IMR-90 (cell line): Measurements from ENCODE around the gene MRPL47. TPM values are rescaled to one million over a fixed set of nuclear protein-coding genes. Genes with fewer than 3 reads are reported as not detected.

Experiments
- ATAC-seq: fragments of 200-7000 bp; cut with Tn5 transposase; 2 replicates; pipeline ENCODE4 v1.9.1; 2020; ENCODE audit warnings: low read depth, mild to moderate bottlenecking, moderate library complexity
- BruUV-seq: library from RNA; stranded (reverse); fragments of 400-500 nt; replicated peaks from 2 replicates; lab custom pipeline; 2021; lab: Mats Ljungman, UMichigan
- CTCF ChIA-PET: fragments of 300-600 bp; formaldehyde crosslinking; extraction: SDS; loops from one replicate; lab custom pipeline; 2021; ENCODE audit warnings: antibody characterized with exemption; lab: Yijun Ruan, JAX
- POLR2A ChIA-PET: fragments of 300-600 bp; sonication (Branson Sonifier 250); formaldehyde crosslinking; loops from one replicate; lab custom pipeline; 2022; ENCODE audit warnings: antibody characterized with exemption; ENCODE audit not compliant: unreplicated experiment; lab: Charles Lee
- DNase-seq: peaks from one replicate; pipeline ENCODE4 v3.0.0; 2013
- H2AFZ ChIP-seq: replicated peaks from 2 replicates; pipeline ENCODE3; 2013; ENCODE audit warnings: low read length, mild to moderate bottlenecking; ENCODE audit not compliant: poor library complexity
- H2AK5ac ChIP-seq: 2 replicates; pipeline ENCODE4 v1.6.1; 2013; ENCODE audit warnings: low read depth, low read length, inconsistent platforms
- H2AK9ac ChIP-seq: replicated peaks from 2 replicates; pipeline ENCODE3; 2013; ENCODE audit warnings: mild to moderate bottlenecking, low read depth, low read length, moderate library complexity; ENCODE audit not compliant: poor library complexity
- H2BK120ac ChIP-seq: 2 replicates; pipeline ENCODE4 v1.6.1; 2013; ENCODE audit warnings: low read depth, low read length, inconsistent platforms
- H2BK15ac ChIP-seq: 3 replicates; pipeline ENCODE4 v1.6.1; 2013; ENCODE audit warnings: low read depth, low read length, inconsistent platforms
- H2BK20ac ChIP-seq: 2 replicates; pipeline ENCODE4 v1.6.1; 2013; ENCODE audit warnings: low read depth, mild to moderate bottlenecking, inconsistent platforms, low read length, moderate library complexity
- H2BK5ac ChIP-seq: 2 replicates; pipeline ENCODE4 v1.6.1; 2013; ENCODE audit warnings: mild to moderate bottlenecking, low read depth, low read length, inconsistent platforms; ENCODE audit not compliant: poor library complexity, severe bottlenecking
- H3K14ac ChIP-seq: replicated peaks from 2 replicates; pipeline ENCODE4 v1.6.1; 2013; ENCODE audit warnings: low read depth, low read length, inconsistent platforms
- H3K18ac ChIP-seq: 2 replicates; pipeline ENCODE4 v1.6.1; 2013; ENCODE audit warnings: low read depth, low read length, control low read depth
- H3K23ac ChIP-seq: 2 replicates; pipeline ENCODE4 v1.6.1; 2013; ENCODE audit warnings: low read depth, low read length, inconsistent platforms
- H3K27ac ChIP-seq: 2 replicates; pipeline ENCODE4 v1.5.1; 2013; ENCODE audit warnings: mild to moderate bottlenecking, control low read depth, low read length; ENCODE audit not compliant: insufficient read depth
- H3K27me3 ChIP-seq: 2 replicates; pipeline ENCODE4 v1.6.1; 2013; ENCODE audit warnings: low read length; ENCODE audit not compliant: control insufficient read depth, insufficient read depth
- H3K36me3 ChIP-seq: 2 replicates; pipeline ENCODE4 v1.6.1; 2013; ENCODE audit warnings: low read length, mixed read lengths; ENCODE audit not compliant: control insufficient read depth, insufficient read depth
- H3K4ac ChIP-seq: 2 replicates; pipeline ENCODE4 v1.6.1; 2013; ENCODE audit warnings: low read depth, low read length, inconsistent platforms
- H3K4me1 ChIP-seq: 2 replicates; pipeline ENCODE4 v1.6.1; 2013; ENCODE audit warnings: low read length, mixed read lengths; ENCODE audit not compliant: control insufficient read depth, insufficient read depth
- H3K4me2 ChIP-seq: 2 replicates; pipeline ENCODE4 v1.6.1; 2013; ENCODE audit warnings: low read depth, mild to moderate bottlenecking, control low read depth, low read length, moderate library complexity
- H3K4me3 ChIP-seq: 2 replicates; pipeline ENCODE4 v1.5.1; 2013; ENCODE audit warnings: low read depth, mild to moderate bottlenecking, control low read depth, low read length, moderate library complexity; ENCODE audit not compliant: insufficient read depth
- H3K56ac ChIP-seq: 2 replicates; pipeline ENCODE4 v1.6.1; 2013; ENCODE audit warnings: low read length, inconsistent platforms; ENCODE audit not compliant: insufficient read depth; ENCODE audit errors: extremely low read depth
- H3K79me1 ChIP-seq, 2 experiments: 2 replicates each; pipeline ENCODE4 v1.6.1; 2013; ENCODE audit warnings: low read length in 2 of 2, inconsistent platforms in 1 of 2, low read depth in 1 of 2
- H3K9ac ChIP-seq: 2 replicates; pipeline ENCODE4 v1.6.1; 2013; ENCODE audit warnings: low read depth, low read length, control low read depth
- H3K9me1 ChIP-seq: 2 replicates; pipeline ENCODE4 v1.6.1; 2013; ENCODE audit warnings: low read length, inconsistent platforms; ENCODE audit not compliant: insufficient read depth
- H3K9me3 ChIP-seq: 2 replicates; pipeline ENCODE4 v1.6.1; 2013; ENCODE audit warnings: low read length; ENCODE audit not compliant: control insufficient read depth, insufficient read depth
- H4K20me1 ChIP-seq: 2 replicates; pipeline ENCODE4 v1.6.1; 2013; ENCODE audit warnings: low read length, inconsistent platforms; ENCODE audit not compliant: insufficient read depth
- H4K5ac ChIP-seq: 2 replicates; pipeline ENCODE4 v1.6.1; 2013; ENCODE audit warnings: mild to moderate bottlenecking, low read depth, low read length, control low read depth
- H4K8ac ChIP-seq, 2 experiments: 2 replicates each; pipeline ENCODE4 v1.6.1; 2013; ENCODE audit warnings: low read depth in 2 of 2, low read length in 2 of 2, control low read depth in 1 of 2, inconsistent platforms in 1 of 2
- H4K91ac ChIP-seq: 2 replicates; pipeline ENCODE4 v1.6.1; 2013; ENCODE audit warnings: low read depth, low read length, inconsistent platforms; ENCODE audit not compliant: insufficient read depth
- BHLHE40 ChIP-seq: fragments of 150-350 bp; IDR thresholded peaks from 2 replicates; pipeline ENCODE4 v1.6.1; 2016; ENCODE audit warnings: mild to moderate bottlenecking, low read depth, low read length
- CEBPB ChIP-seq: IDR thresholded peaks from 2 replicates; pipeline ENCODE4 v1.6.1; 2012; ENCODE audit warnings: low read depth, low read length, improper control_type of control experiment
- NFE2L2 ChIP-seq: fragments of 150-350 bp; IDR thresholded peaks from 2 replicates; pipeline ENCODE4 v1.6.1; 2016; ENCODE audit warnings: low read depth, mild to moderate bottlenecking, low read length
- POLR2A ChIP-seq: IDR thresholded peaks from 2 replicates; pipeline ENCODE4 v1.6.1; 2012; ENCODE audit warnings: mild to moderate bottlenecking, low read depth, low read length
- RAD21 ChIP-seq: IDR thresholded peaks from 2 replicates; pipeline ENCODE4 v1.6.1; 2012; ENCODE audit warnings: low read length, improper control_type of control experiment
- RCOR1 ChIP-seq: IDR thresholded peaks from 2 replicates; pipeline ENCODE4 v1.6.1; 2012; ENCODE audit warnings: mild to moderate bottlenecking, low read length, improper control_type of control experiment; ENCODE audit not compliant: insufficient replicate concordance
- RFX5 ChIP-seq: IDR thresholded peaks from 2 replicates; pipeline ENCODE4 v1.8.0; 2012; ENCODE audit warnings: low read depth, mild to moderate bottlenecking, low read length, moderate library complexity
- USF2 ChIP-seq: fragments of 150-350 bp; IDR thresholded peaks from 2 replicates; pipeline ENCODE4 v1.6.1; 2017; ENCODE audit warnings: mild to moderate bottlenecking, antibody characterized with exemption, low read length, low read depth
- WGBS, 2 experiments: methylation state at CpG; one replicate each; pipeline versions ENCODE4 v1.1.5 to v1.1.7; 2013; ENCODE audit warnings: missing lambda C conversion rate in 2 of 2; ENCODE audit not compliant: insufficient read length in 1 of 2; ENCODE audit errors: extremely low coverage in 2 of 2; 5-methylcytosine and 5-hydroxymethylcytosine counted together
- dilution Hi-C: fragments of 300-500 bp; cut with HindIII; formaldehyde crosslinking; loops from one replicate; pipeline ENCODE4 v1.14.3; 2018; ENCODE audit warnings: low sequenced_read_pairs; ENCODE audit not compliant: unreplicated experiment
- in situ Hi-C: fragments of 300-500 bp; cut with MboI; formaldehyde crosslinking; loops from 3 replicates; pipeline ENCODE4 v1.14.3; 2019; ENCODE audit warnings: low sequenced_read_pairs, inconsistent platforms, mixed read lengths
- intact Hi-C: fragments of 100-400 bp; cut with micrococcal nuclease; formaldehyde crosslinking; loops from 2 replicates; pipeline ENCODE4 v1.10.0; 2022
- polyA plus RNA-seq, 3 experiments: library from polyadenylated mRNA; depleted of rRNA; stranded (reverse); fragments of >200 nt; gene quantifications; 2 replicates each; pipeline ENCODE4 v1.2.3, GENCODE V29; 2012; ENCODE audit warnings: low replicate concordance in 1 of 3
- total RNA-seq: library from RNA; depleted of rRNA; stranded (reverse); fragments of >200 nt; gene quantifications from 2 replicates; pipeline ENCODE4 v1.2.3, GENCODE V29; 2012
- TF ChIP-seq, protein P1 (sequence below): conservative IDR thresholded peaks from 2 replicates; pipeline ENCODE4 v1.5.1; 2012; ENCODE audit warnings: mild to moderate bottlenecking, low read depth, low read length, improper control_type of control experiment
- TF ChIP-seq, protein P2 (sequence below): fragments of 150-350 bp; IDR thresholded peaks from 2 replicates; pipeline ENCODE4 v1.6.1; 2016; ENCODE audit warnings: low read depth, mild to moderate bottlenecking, low read length, moderate library complexity, borderline replicate concordance

MRPL47 gene
- total and polyA plus RNA-seq, 2 of the 4 experiments (the other 2 are of a cell fraction), result 41.4 to 43.7 TPM

DNA sequence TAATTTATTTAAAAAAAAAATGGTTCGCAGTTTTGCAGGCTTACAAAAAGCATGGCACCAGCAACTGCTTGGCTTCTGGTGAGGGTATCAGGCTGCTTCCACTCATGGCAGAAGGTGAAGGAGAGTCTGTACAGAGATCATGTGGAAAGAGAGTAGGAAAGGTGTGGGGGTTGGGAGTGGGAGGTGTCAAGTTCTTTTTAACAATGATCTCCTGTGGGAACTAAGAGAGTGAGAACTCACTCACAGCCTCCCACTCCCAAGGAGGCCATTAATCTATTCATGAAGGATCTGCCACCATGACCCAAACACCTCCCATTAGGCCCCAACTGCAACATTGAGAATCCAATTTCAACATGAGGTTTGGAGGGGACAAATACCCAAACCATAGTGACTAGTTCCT, 62.8 kb downstream of the MRPL47 start:
- dilution Hi-C loops (no loop called here), intact Hi-C loops (no loop called here), in situ Hi-C loops (no loop called here)
- no peaks in the 10 kb centered on the region for H3K27me3 ChIP-seq
- H2AFZ ChIP-seq, result no peak overlapping the region
- no peak overlapping the region for H3K27ac ChIP-seq
- H2BK5ac ChIP-seq, result no peak overlapping the region
- no peak overlapping the region for H2BK120ac ChIP-seq
- no TSS peak for BruUV-seq
- WGBS, 2 experiments, result 88% methylated on average over 1 of the region's 1 CpG; no CpG with 5 or more reads in 1 of the 2 experiments
- no peak overlapping the region for H2BK15ac ChIP-seq
- no peak for DNase-seq
- no peak overlapping the region for H4K5ac ChIP-seq
- H2AK9ac ChIP-seq, result no peak overlapping the region
- H4K91ac ChIP-seq, result no peak overlapping the region
- H3K18ac ChIP-seq, result no peak overlapping the region
- no peak overlapping the region for H3K4me2 ChIP-seq
- 0 out of 2 replicates have a peak, but pooled peaks cover 3% of the 10 kb centered on the region for H3K4me1 ChIP-seq
- H3K4me3 ChIP-seq, result no peak overlapping the region
- no peaks in the 10 kb centered on the region for H4K20me1 ChIP-seq
- no peak overlapping the region for H3K9ac ChIP-seq
- TF ChIP-seq, protein P1, sequence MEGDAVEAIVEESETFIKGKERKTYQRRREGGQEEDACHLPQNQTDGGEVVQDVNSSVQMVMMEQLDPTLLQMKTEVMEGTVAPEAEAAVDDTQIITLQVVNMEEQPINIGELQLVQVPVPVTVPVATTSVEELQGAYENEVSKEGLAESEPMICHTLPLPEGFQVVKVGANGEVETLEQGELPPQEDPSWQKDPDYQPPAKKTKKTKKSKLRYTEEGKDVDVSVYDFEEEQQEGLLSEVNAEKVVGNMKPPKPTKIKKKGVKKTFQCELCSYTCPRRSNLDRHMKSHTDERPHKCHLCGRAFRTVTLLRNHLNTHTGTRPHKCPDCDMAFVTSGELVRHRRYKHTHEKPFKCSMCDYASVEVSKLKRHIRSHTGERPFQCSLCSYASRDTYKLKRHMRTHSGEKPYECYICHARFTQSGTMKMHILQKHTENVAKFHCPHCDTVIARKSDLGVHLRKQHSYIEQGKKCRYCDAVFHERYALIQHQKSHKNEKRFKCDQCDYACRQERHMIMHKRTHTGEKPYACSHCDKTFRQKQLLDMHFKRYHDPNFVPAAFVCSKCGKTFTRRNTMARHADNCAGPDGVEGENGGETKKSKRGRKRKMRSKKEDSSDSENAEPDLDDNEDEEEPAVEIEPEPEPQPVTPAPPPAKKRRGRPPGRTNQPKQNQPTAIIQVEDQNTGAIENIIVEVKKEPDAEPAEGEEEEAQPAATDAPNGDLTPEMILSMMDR, result no peak
- TF ChIP-seq, protein P2, sequence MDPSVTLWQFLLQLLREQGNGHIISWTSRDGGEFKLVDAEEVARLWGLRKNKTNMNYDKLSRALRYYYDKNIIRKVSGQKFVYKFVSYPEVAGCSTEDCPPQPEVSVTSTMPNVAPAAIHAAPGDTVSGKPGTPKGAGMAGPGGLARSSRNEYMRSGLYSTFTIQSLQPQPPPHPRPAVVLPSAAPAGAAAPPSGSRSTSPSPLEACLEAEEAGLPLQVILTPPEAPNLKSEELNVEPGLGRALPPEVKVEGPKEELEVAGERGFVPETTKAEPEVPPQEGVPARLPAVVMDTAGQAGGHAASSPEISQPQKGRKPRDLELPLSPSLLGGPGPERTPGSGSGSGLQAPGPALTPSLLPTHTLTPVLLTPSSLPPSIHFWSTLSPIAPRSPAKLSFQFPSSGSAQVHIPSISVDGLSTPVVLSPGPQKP, result no peak
- TF ChIP-seq BHLHE40, result no peak
- no peak for TF ChIP-seq CEBPB
- no peak for TF ChIP-seq POLR2A
- no peak for TF ChIP-seq RFX5
- no peak for TF ChIP-seq RCOR1
- no peak for TF ChIP-seq NFE2L2
- no peak for TF ChIP-seq USF2
- no peak for TF ChIP-seq RAD21
- H3K9me3 ChIP-seq, result peaks cover 7% of the 10 kb centered on the region
- no peak overlapping the region for H3K4ac ChIP-seq
- no peak overlapping the region for H2BK20ac ChIP-seq
- no peak overlapping the region for H3K56ac ChIP-seq
- no peak overlapping the region for H3K23ac ChIP-seq
- no peak for ATAC-seq
- no peak overlapping the region for H3K14ac ChIP-seq
- ChIA-PET CTCF (no interaction called here), POLR2A (no interaction called here)
- no peak overlapping the region for H2AK5ac ChIP-seq
- H3K79me1 ChIP-seq, result no peaks in the 10 kb centered on the region
- no peaks in the 10 kb centered on the region for H3K36me3 ChIP-seq
- H3K9me1 ChIP-seq, result no peaks in the 10 kb centered on the region
- no peak overlapping the region for H4K8ac ChIP-seq
